Peyer's patch (tissue), 4 donors: Measurements from ENCODE around the gene SCRN1. TPM values are rescaled to one million over a fixed set of nuclear protein-coding genes. Genes with fewer than 3 reads are reported as not detected.

Experiments
- DNase-seq, 3 donors: peaks; one replicate each; pipeline ENCODE4 v3.0.0-alpha.2; 2017 to 2019
- H3K27ac ChIP-seq, 4 donors: fragments of 200-600 bp; sonication (generic); one replicate each; pipeline ENCODE4 v1.5.1; 2016 to 2019
- H3K27me3 ChIP-seq, 2 donors: fragments of 200-600 bp; sonication (generic); one replicate each; pipeline ENCODE4 v1.5.1; 2019
- H3K36me3 ChIP-seq, 3 donors: fragments of 200-600 bp; sonication (generic); one replicate each; pipeline ENCODE4 v1.5.1; 2016 to 2019
- H3K4me1 ChIP-seq, 4 donors: fragments of 200-600 bp; sonication (generic); one replicate each; pipeline ENCODE4 v1.5.1; 2016 to 2019
- H3K4me3 ChIP-seq, 4 donors: fragments of 200-600 bp; sonication (generic); 1 replicate in 3 of 4; 2 replicates in 1 of 4; pipeline ENCODE4 v1.5.1; 2016 to 2019; ENCODE audit warnings: mild to moderate bottlenecking in 1 of 4
- H3K9me3 ChIP-seq, 4 donors: fragments of 200-600 bp; sonication (generic); one replicate each; pipeline ENCODE4 v1.5.1; 2016 to 2019; ENCODE audit warnings: mild to moderate bottlenecking in 1 of 4
- POLR2A ChIP-seq, 2 donors: fragments of 450-650 bp; IDR thresholded peaks; one replicate each; pipeline ENCODE4 v1.5.1; 2017; ENCODE audit warnings: antibody characterized with exemption in 2 of 2, mild to moderate bottlenecking in 2 of 2, moderate library complexity in 2 of 2
- total RNA-seq, 4 donors: library from RNA; depleted of rRNA; stranded (reverse); fragments of >200 nt; gene quantifications; one replicate each; pipeline ENCODE4 v1.1.0, GENCODE V29; 2016
- TF ChIP-seq, protein P1 (sequence below), 6 experiments: fragments of 450-650 bp in 4 of 6; fragments of 200-600 bp in 2 of 6; sonication (generic) in 1 of 6; IDR thresholded peaks; one replicate each; pipeline ENCODE4 v1.5.1; 2017 to 2019; ENCODE audit warnings: antibody characterized with exemption in 6 of 6, mild to moderate bottlenecking in 3 of 6, moderate library complexity in 1 of 6

The SCRN1 gene
- total RNA-seq, 4 donors from 2014 or later = 3.7 to 34.7 (median 7.4) TPM

DNA sequence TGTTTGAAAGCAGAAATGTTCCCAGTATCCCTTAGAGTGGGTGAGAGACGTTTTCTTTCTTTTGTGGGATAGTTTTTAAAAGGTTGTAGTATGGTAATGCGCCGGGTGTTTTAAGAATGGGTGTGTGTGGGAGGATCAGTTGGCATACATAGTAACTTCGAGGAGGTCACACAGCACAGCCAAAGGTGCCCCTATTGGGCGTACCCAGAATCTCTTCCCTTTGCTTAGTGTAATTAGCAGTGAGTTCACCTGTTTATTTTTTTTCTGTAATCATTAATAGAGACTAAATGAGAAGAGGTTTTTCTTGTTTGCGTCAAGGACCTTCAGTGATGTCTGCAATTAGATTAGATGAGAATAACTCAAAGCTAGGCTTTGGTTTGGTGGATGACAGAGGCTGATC is 40.1 kb upstream of the SCRN1 start:
- no peaks in the 10 kb centered on the region for H3K27me3 ChIP-seq
- H3K4me1 ChIP-seq = peaks cover 0 to 30% (median 8%) of the 10 kb centered on the region in 4 donors
- H3K36me3 ChIP-seq = no peaks in the 10 kb centered on the region
- H3K4me3 ChIP-seq = peak overlapping the region; percentile 82 to 96 (median 92)
- TF ChIP-seq POLR2A (IDR thresholded peaks at IDR 0.05) = no peak
- TF ChIP-seq, protein P1, sequence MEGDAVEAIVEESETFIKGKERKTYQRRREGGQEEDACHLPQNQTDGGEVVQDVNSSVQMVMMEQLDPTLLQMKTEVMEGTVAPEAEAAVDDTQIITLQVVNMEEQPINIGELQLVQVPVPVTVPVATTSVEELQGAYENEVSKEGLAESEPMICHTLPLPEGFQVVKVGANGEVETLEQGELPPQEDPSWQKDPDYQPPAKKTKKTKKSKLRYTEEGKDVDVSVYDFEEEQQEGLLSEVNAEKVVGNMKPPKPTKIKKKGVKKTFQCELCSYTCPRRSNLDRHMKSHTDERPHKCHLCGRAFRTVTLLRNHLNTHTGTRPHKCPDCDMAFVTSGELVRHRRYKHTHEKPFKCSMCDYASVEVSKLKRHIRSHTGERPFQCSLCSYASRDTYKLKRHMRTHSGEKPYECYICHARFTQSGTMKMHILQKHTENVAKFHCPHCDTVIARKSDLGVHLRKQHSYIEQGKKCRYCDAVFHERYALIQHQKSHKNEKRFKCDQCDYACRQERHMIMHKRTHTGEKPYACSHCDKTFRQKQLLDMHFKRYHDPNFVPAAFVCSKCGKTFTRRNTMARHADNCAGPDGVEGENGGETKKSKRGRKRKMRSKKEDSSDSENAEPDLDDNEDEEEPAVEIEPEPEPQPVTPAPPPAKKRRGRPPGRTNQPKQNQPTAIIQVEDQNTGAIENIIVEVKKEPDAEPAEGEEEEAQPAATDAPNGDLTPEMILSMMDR (IDR thresholded peaks at IDR 0.05) = no peak
- peak overlapping the region in 1 of 4 donors; percentile 92 for H3K27ac ChIP-seq
- H3K9me3 ChIP-seq = no peaks in the 10 kb centered on the region
- no peak for DNase-seq

GRCh38 chr7:30028749-30029635 is 39.4 kb upstream of the SCRN1 start:
- Histone ChIP-seq H3K27me3 (no peaks in the 10 kb centered on the region), H3K4me3 (peak overlapping the region; percentile 82 to 96 (median 92)), H3K9me3 (no peaks in the 10 kb centered on the region), H3K36me3 (no peaks in the 10 kb centered on the region), H3K4me1 (peaks cover 0 to 37% (median 8%) of the 10 kb centered on the region in 4 donors), H3K27ac (peak overlapping the region; percentile 87 to 93 (median 91))
- TF ChIP-seq, protein P1 (IDR thresholded peaks at IDR 0.05) = peak in 2 of 6 experiments; percentile 7 to 25
- TF ChIP-seq POLR2A (IDR thresholded peaks at IDR 0.05) = peak; percentile 15 to 25
- DNase-seq = peak in 2 of 3 donors; percentile 41 to 62

- TF ChIP-seq, protein P1 (IDR thresholded peaks at IDR 0.05) = peak in 2 of 6 experiments; percentile 20 to 21
- peak; percentile 69 to 75 for TF ChIP-seq POLR2A (IDR thresholded peaks at IDR 0.05)
- peak within 1 kb of the TSS; percentile 82 to 96 (median 92) for H3K4me3 ChIP-seq
- H3K27ac ChIP-seq = peak within 1 kb of the TSS; percentile 87 to 93 (median 91)
- peak; percentile 84 to 95 (median 94) for DNase-seq
- H3K9me3 ChIP-seq = no peaks in the 10 kb centered on the region
- no peaks in the 10 kb centered on the region for H3K27me3 ChIP-seq
- no peaks in the 10 kb centered on the region for H3K36me3 ChIP-seq
- H3K4me1 ChIP-seq = peaks cover 0 to 41% (median 8%) of the 10 kb centered on the region in 4 donors
These were observed 38.7 kb upstream of the SCRN1 start, which contains the start of gene PLEKHA8 for GRCh38 chr7:30028216-30028748. Gene PLEKHA8 (plus strand): TSS chr7:30028412. CDS start chr7:30028763, 351 bp downstream.

DNA sequence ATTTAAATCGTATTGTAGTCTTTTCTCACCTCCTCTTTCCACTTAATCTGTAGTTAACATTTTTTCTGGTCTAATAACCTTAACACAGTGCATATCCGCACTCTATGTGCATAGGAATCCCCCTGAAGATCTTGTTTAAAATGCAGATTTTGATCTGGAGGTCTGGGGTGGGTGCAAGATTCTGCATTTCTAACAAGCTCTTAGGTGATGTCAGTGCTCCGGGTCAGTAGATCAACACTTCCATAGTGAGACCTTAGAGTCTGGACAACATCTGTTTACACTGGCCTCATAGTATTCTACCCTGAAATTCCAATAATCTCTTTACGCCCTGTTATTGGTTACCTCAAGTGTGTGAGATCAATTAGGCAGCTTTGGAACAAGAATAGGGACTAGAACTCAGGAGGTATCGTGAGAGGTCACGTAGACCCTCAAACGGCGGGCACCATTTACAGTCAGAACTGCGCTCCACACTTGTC is 38.2 kb upstream of the SCRN1 start:
- Histone ChIP-seq H3K36me3 (no peaks in the 10 kb centered on the region), H3K4me3 (peak overlapping the region; percentile 82 to 96 (median 92)), H3K27ac (peak overlapping the region; percentile 87 to 93 (median 91)), H3K27me3 (no peaks in the 10 kb centered on the region), H3K4me1 (peaks cover 0 to 41% (median 8%) of the 10 kb centered on the region in 4 donors), H3K9me3 (no peaks in the 10 kb centered on the region)
- DNase-seq = no peak
- TF ChIP-seq, protein P1 (IDR thresholded peaks at IDR 0.05) = no peak
- TF ChIP-seq POLR2A (IDR thresholded peaks at IDR 0.05) = no peak

DNA sequence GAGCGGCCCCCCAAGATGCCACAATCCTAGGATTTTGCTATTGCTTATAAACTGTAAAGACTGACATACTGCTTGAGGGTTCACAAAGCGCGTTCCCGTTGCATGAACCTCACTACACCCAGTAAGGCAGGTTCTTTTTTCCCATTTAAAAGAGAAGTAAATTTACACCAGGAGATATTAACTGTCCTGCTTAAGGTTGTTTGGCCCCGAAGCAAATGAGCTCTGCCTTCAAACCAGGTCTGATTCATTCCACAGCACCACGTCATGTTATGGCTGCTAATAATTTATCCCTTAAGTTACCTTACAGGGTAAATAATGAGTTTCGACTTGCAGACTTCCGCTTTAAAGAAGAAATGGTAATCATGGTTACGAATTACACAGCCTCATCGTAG is 37.5 kb upstream of the SCRN1 start:
- H3K4me1 ChIP-seq = peaks cover 0 to 41% (median 8%) of the 10 kb centered on the region in 4 donors
- DNase-seq = peak in 2 of 3 donors; percentile 22 to 72

More for the DNA sequence above, 37.5 kb upstream of the SCRN1 start:
- Histone ChIP-seq H3K36me3 (no peaks in the 10 kb centered on the region), H3K27ac (peak overlapping the region; percentile 67 to 93 (median 90)), H3K9me3 (no peaks in the 10 kb centered on the region), H3K27me3 (no peaks in the 10 kb centered on the region), H3K4me3 (peak overlapping the region; percentile 82 to 96 (median 92))
- TF ChIP-seq, protein P1 (IDR thresholded peaks at IDR 0.05) = no peak
- TF ChIP-seq POLR2A (IDR thresholded peaks at IDR 0.05) = no peak
